ENCODE data around the gene FERMT1. TPM values are rescaled to one million over a fixed set of nuclear protein-coding genes. Genes with fewer than 3 reads are reported as not detected.

The FERMT1 gene
- total and polyA plus RNA-seq, 2 donors (not counting 3 experiments of a cell fraction or from before 2014, with no cell fraction given) = 0.11 to 1.5 TPM

- H3K4me2 ChIP-seq (ENCODE audit: insufficient read depth, low read length) = no peak overlapping the region
- FAIRE-seq (no peak), DNase-seq (ENCODE audit: low read depth, low spot score) (no peak)
- peaks cover 4 to 8% of the 10 kb centered on the region in 2 experiments for H3K36me3 ChIP-seq (ENCODE audit: control insufficient read depth in 2 of 2, extremely low read depth in 1 of 2, insufficient read depth in 2 of 2, low read length in 2 of 2)
- intact Hi-C loops (cut with micrococcal nuclease) = no loop called here
- H3K27ac ChIP-seq (ENCODE audit: insufficient read depth, low read depth, low read length) = no peak overlapping the region
- BruUV-seq (replicated peaks) = no TSS peak
- H3K27me3 ChIP-seq (ENCODE audit: control insufficient read depth in 2 of 2, insufficient read depth in 2 of 2, low read length in 2 of 2) = no peaks in the 10 kb centered on the region
- H4K20me1 ChIP-seq (replicated peaks; ENCODE audit: control insufficient read depth, extremely low read depth, insufficient read depth, low read length) = peaks cover 3% of the 10 kb centered on the region
- dilution Hi-C loops (cut with MboI; ENCODE audit: extremely low pct_ligation_motif_present, low sequenced_read_pairs) = no loop called here
- no peak overlapping the region for H3K9ac ChIP-seq (replicated peaks; ENCODE audit: extremely low read depth, insufficient read depth, low read length)
- H2AFZ ChIP-seq (ENCODE audit: low read depth, low read length) = no peak overlapping the region
- ChIA-PET POLR2A (no interaction called here), CTCF (interaction anchor here (0.9 kb wide), 1 partner anchor 469 kb away, joined by 3 read pairs; no protein-coding TSS in a partner anchor)
- no peak overlapping the region for H3K4me3 ChIP-seq (replicated peaks in 1 of 3; ENCODE audit: insufficient read depth in 1 of 3, low read depth in 1 of 3, low read length in 3 of 3)
- TF ChIP-seq POLR2AphosphoS5 (IDR thresholded peaks at IDR 0.05; ENCODE audit: insufficient read depth, low read depth, low read length) (no peak), JUN (IDR thresholded peaks at IDR 0.05; ENCODE audit: borderline replicate concordance, insufficient read depth, insufficient read length, low read depth) (no peak), MYC (IDR thresholded peaks at IDR 0.05; ENCODE audit: low read depth, low read length) (no peak), FOS (IDR thresholded peaks at IDR 0.05; ENCODE audit: borderline replicate concordance, insufficient read depth, low read length) (no peak), MAX (IDR thresholded peaks at IDR 0.05; ENCODE audit: insufficient read depth, insufficient read length) (no peak), EZH2 (IDR thresholded peaks at IDR 0.05; ENCODE audit: borderline replicate concordance, low read depth, low read length, severe bottlenecking) (no peak), GATA2 (IDR thresholded peaks at IDR 0.05; ENCODE audit: insufficient read depth, insufficient read length, low read depth, low read length) (no peak)
- TF ChIP-seq, protein P1, sequence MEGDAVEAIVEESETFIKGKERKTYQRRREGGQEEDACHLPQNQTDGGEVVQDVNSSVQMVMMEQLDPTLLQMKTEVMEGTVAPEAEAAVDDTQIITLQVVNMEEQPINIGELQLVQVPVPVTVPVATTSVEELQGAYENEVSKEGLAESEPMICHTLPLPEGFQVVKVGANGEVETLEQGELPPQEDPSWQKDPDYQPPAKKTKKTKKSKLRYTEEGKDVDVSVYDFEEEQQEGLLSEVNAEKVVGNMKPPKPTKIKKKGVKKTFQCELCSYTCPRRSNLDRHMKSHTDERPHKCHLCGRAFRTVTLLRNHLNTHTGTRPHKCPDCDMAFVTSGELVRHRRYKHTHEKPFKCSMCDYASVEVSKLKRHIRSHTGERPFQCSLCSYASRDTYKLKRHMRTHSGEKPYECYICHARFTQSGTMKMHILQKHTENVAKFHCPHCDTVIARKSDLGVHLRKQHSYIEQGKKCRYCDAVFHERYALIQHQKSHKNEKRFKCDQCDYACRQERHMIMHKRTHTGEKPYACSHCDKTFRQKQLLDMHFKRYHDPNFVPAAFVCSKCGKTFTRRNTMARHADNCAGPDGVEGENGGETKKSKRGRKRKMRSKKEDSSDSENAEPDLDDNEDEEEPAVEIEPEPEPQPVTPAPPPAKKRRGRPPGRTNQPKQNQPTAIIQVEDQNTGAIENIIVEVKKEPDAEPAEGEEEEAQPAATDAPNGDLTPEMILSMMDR (IDR thresholded peaks at IDR 0.05; ENCODE audit: extremely low read depth in 1 of 2, insufficient read depth in 1 of 2, low read depth in 1 of 2, low read length in 2 of 2) = no peak
- no peaks in the 10 kb centered on the region for H3K9me1 ChIP-seq (replicated peaks; ENCODE audit: control insufficient read depth, extremely low read depth, insufficient read depth, low read length)
- H3K79me2 ChIP-seq (ENCODE audit: control insufficient read depth, insufficient read depth, low read length) = peaks cover 15% of the 10 kb centered on the region
- no peaks in the 10 kb centered on the region for H3K4me1 ChIP-seq (ENCODE audit: control insufficient read depth, extremely low read depth, insufficient read depth, low read length)
- H3K9me3 ChIP-seq (replicated peaks; ENCODE audit: control insufficient read depth, insufficient read depth, low read length) = peaks cover 3% of the 10 kb centered on the region
Measured at GRCh38 chr20:6026051-6026450, 96.8 kb downstream of the FERMT1 start.

Other genes with a start within 250 kb of the FERMT1 start
- not detected in 2 replicates for gene CHGB, start 211.5 kb downstream of the FERMT1 start, total RNA-seq
- 0.05 and 0.06 TPM in 2 replicates for gene CHGB, start 211.5 kb downstream of the FERMT1 start, polyA plus RNA-seq
- 11.0 and 12.0 TPM in 2 replicates for gene TRMT6, start 172.5 kb downstream of the FERMT1 start, total RNA-seq
- gene TRMT6, start 172.5 kb downstream of the FERMT1 start, polyA plus RNA-seq = 3.2 and 4.1 TPM in 2 replicates
- gene MCM8, start 172.4 kb downstream of the FERMT1 start, total RNA-seq = 13.4 and 14.4 TPM in 2 replicates
- gene MCM8, start 172.4 kb downstream of the FERMT1 start, polyA plus RNA-seq = 2.0 and 2.9 TPM in 2 replicates
- gene CRLS1, start 116.9 kb downstream of the FERMT1 start, total RNA-seq = 38.5 and 41.6 TPM in 2 replicates
- 54.8 and 60.0 TPM in 2 replicates for gene CRLS1, start 116.9 kb downstream of the FERMT1 start, polyA plus RNA-seq
- gene LRRN4, start 69.0 kb downstream of the FERMT1 start, total RNA-seq = not detected in 2 replicates
- 0.03 TPM in 1 of 2 replicates, not detected in the other for gene LRRN4, start 69.0 kb downstream of the FERMT1 start, polyA plus RNA-seq

Data from endothelial cell of umbilical vein (primary cell).